HG02759 (cell line): ENCODE data around the gene CD248.
"Not testable (repeated sequence)": the region's sequence is repeated elsewhere in the genome, so short reads cannot be mapped to it uniquely, and the experiment has no call there.

Source experiments
- ATAC-seq: cut with Tn5 transposase; IDR thresholded peaks from one replicate; pipeline ENCODE4 v1.9.1; 2021; ENCODE audit warnings: mild to moderate bottlenecking, moderate library complexity; ENCODE audit not compliant: unreplicated experiment

The CD248 gene

GRCh38 chr11:66314186-66314501 is 2.7 kb downstream of the CD248 start:
- ATAC-seq = no peak

- no peak for ATAC-seq
These were observed 3.3 kb downstream of the CD248 start for GRCh38 chr11:66313321-66314185.

- peak; percentile 64 for ATAC-seq
These were observed 4.1 kb downstream of the CD248 start for GRCh38 chr11:66312549-66313320.

GRCh38 chr11:66311965-66312548 is 4.8 kb downstream of the CD248 start:
- peak; percentile 77 for ATAC-seq

- ATAC-seq = no peak
These were observed 5.3 kb downstream of the CD248 start for GRCh38 chr11:66311470-66311964.

- ATAC-seq = not testable (repeated sequence)
These were observed 5.9 kb downstream of the CD248 start for GRCh38 chr11:66310803-66311440.

- no peak for ATAC-seq
These were observed 6.5 kb downstream of the CD248 start for GRCh38 chr11:66310324-66310723.

- ATAC-seq = no peak
These were observed 7.4 kb downstream of the CD248 start for GRCh38 chr11:66309475-66309874.

GRCh38 chr11:66302656-66303055 is 14.2 kb downstream of the CD248 start:
- no peak for ATAC-seq

GRCh38 chr11:66299186-66299585 is 17.7 kb downstream of the CD248 start:
- ATAC-seq = no peak

GRCh38 chr11:66297610-66298009 is 19.2 kb downstream of the CD248 start:
- ATAC-seq = no peak

- no peak for ATAC-seq
These were observed 21.9 kb downstream of the CD248 start for GRCh38 chr11:66294626-66295620.

- ATAC-seq = no peak
These were observed 22.8 kb downstream of the CD248 start for GRCh38 chr11:66293777-66294625.

- no peak for ATAC-seq
These were observed 23.5 kb downstream of the CD248 start for GRCh38 chr11:66293352-66293751.

- ATAC-seq = no peak
These were observed 24.1 kb downstream of the CD248 start for GRCh38 chr11:66292543-66293332.

GRCh38 chr11:66291706-66292542 is 24.9 kb downstream of the CD248 start, which contains the start of gene TMEM151A:
TSS of gene TMEM151A (plus strand) at chr11:66291894. CDS start at chr11:66292014, 120 bp downstream.
- no peak for ATAC-seq

GRCh38 chr11:66291303-66291705 is 25.5 kb downstream of the CD248 start:
- ATAC-seq = no peak
